ENCODE results near the gene SLFN11.
"Not testable (repeated sequence)": the region's sequence is repeated elsewhere in the genome, so short reads cannot be mapped to it uniquely, and the experiment has no call there.

DNA sequence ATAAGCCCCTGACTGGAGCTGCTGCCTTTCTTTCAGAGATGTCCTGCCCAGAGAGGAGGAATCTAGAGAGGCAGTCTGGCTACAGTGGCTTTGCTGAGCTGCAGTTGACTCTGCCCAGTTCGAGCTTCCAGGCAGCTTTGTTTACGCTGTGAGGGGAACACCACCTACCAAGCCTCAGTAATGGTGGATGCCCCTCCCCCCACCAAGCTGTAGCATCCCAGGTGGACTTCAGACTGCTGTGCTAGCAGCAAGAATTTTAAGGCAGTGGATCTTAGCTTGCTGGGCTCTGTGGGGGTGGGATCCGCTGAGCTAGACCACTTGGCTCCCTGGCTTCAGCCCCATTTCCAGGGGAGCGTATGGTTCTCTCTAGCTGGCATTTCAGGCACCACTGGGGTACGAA is 39.8 kb downstream of the SLFN11 start:
- TF ChIP-seq CTCF, POLR2A (IDR thresholded peaks at IDR 0.05): not testable (repeated sequence)
